K562 (cell line): ENCODE data around the gene TTBK1.

Experiments used
- BRCA1 ChIP-seq, 2 experiments: fragments of 450-650 bp in 1 of 2; sonication (generic) in 1 of 2; formaldehyde crosslinking in 1 of 2; IDR thresholded peaks; 2 replicates each; pipeline versions ENCODE4 v1.5.0 to v1.6.1; 2017 to 2020; ENCODE audit warnings: mild to moderate bottlenecking in 1 of 2, missing genetic modification reagents in 1 of 2
- CTCF ChIP-seq, 3 experiments: IDR thresholded peaks in 2 of 3; conservative IDR thresholded peaks in 1 of 3; 2 replicates each; pipeline ENCODE4 v1.5.1; 2011 to 2012; ENCODE audit warnings: low read length in 3 of 3, mild to moderate bottlenecking in 3 of 3, control low read depth in 2 of 3, improper control_type of control experiment in 1 of 3, inconsistent platforms in 1 of 3, low read depth in 1 of 3, mixed read lengths in 1 of 3, moderate library complexity in 1 of 3; ENCODE audit not compliant: insufficient read depth in 2 of 3
- NR3C1 ChIP-seq: sonication (generic); formaldehyde crosslinking; IDR thresholded peaks from 2 replicates; pipeline ENCODE4 v1.8.1; 2022; ENCODE audit warnings: missing genetic modification reagents
- POLR2AphosphoS5 ChIP-seq: IDR thresholded peaks from 2 replicates; pipeline ENCODE4 v1.6.1; 2011; ENCODE audit warnings: mild to moderate bottlenecking, low read depth, low read length, moderate library complexity; ENCODE audit not compliant: control insufficient read depth, insufficient read depth
- SNRNP70 ChIP-seq: fragments of 200-400 bp; formaldehyde crosslinking; optimal IDR thresholded peaks from 2 replicates; pipeline ENCODE3; 2017; ENCODE audit warnings: low read depth, low read length

- TF ChIP-seq CTCF (IDR thresholded peaks at IDR 0.05 in 2 of 3, conservative IDR thresholded peaks at IDR 0.05 in 1 of 3; ENCODE audit: insufficient read depth in 2 of 3, low read depth in 1 of 3, low read length in 3 of 3), result no peak
- no peak for TF ChIP-seq BRCA1 (IDR thresholded peaks at IDR 0.05)
- no peak for TF ChIP-seq BRCA1 (CRISPR knock-in tag; IDR thresholded peaks at IDR 0.05)
- TF ChIP-seq SNRNP70, result no peak
- TF ChIP-seq NR3C1 (CRISPR knock-in tag), result no peak
- TF ChIP-seq POLR2AphosphoS5, result no peak
These were observed 17.9 kb downstream of the TTBK1 start for GRCh38 chr6:43261198-43261597.
